Skeletal muscle cell (primary cell): ENCODE measurements around the gene SH3RF3.

Experiments used
- DNase-seq: peaks from one replicate; pipeline ENCODE4 v3.0.0-alpha.2; 2010; ENCODE audit warnings: low read depth
- H3K4me3 ChIP-seq: 2 replicates; pipeline ENCODE4 v1.5.1; 2011; ENCODE audit warnings: low read depth, mild to moderate bottlenecking, control low read depth, low read length, moderate library complexity

SH3RF3 gene

DNA sequence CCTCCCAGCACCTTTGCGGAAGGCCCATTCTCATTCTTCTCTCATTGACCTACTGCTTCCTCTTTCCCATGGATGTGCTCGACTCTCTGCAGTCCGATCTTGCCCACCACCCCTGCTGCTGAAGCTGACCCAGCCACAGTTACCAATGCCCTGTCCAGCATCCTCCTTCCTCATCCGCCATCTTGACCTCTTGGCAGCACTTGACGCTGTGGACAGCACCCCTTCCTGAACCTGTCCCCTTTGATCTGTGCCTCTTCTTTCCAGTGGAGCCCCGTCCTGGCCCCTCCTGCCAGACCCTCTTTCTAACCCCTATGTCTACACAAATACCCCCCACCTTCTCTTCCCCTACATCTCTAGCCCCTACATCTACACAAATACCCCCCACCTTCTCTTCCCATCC lies 275.7 kb downstream of the SH3RF3 start:
- no peak for DNase-seq
- no peak overlapping the region for H3K4me3 ChIP-seq

DNA sequence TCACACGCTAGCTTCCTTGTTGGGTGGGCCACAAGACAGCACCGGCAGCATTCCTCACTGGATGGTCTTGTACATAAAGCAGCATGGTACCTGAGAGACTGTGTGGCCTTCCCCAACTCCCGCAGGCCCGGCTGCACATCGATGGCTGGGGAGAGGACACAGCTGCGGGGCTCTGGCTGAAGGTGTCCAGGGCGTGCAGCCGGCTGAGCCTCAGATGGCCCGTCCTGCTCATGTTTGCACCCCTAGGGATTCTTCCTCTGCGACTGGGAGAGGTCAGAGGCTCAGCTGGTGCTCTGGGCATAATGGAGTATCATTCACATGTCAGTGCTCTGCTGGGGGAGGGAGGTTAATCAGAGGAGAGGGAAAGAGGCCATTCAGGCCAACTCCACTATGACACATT lies 276.9 kb downstream of the SH3RF3 start:
- H3K4me3 ChIP-seq = no peak overlapping the region
- no peak for DNase-seq

DNA sequence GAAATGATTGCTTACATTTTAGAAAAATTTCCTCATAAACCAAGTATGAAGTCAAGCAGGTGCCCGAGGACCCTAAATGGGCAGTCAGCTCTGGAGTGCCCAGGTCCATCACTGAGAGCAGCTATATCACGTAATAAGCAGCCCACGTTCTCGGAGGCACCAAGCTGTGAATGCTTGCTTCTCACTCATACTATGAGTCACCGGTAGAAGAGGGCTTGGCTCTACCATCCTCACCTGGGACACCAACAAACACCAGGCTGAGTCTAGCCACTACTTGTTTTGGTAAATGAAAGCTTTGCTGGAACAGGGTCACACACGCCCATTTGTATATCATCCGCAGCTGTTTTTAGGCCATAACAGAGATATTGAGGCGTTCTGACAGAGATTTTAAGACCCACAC lies 277.3 kb downstream of the SH3RF3 start:
- no peak for DNase-seq
- H3K4me3 ChIP-seq = no peak overlapping the region

DNA sequence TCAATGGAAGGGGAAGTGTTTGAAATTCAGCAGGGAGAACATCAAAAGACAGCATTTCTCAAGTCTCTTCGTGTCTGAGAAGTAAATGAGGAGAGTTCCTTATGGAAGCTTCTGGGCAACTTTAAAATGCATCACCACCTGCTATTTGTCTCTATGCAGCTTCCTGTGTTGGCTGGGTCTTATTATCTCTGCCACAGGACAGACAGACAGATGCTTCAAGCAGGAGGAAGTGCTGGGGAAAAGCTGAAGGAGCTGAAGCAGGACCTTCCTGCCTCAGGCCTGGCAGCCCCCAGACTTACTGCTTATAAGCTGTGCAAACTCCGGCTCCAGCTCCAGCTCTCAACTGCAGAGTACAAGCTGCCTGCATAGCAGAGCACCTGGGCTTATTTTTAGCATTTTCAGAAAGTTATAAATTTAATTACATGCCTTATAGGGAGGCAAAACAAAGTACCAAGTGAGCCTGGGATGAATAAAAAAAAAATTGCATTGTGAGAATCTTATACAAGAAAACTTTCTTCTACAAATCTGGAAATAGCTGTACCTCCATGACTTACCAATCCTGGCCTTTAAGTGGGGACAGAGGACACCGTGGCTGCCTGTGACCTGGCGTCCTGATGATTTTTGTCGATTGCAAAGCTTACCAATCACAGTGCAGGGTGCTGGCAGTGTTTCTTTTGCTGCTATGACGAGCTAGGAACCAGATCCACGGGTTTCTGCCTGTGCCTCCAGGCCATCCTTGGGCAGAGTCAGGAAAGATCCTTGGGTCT lies 278.5 kb downstream of the SH3RF3 start:
- no peak for DNase-seq
- H3K4me3 ChIP-seq = no peak overlapping the region

DNA sequence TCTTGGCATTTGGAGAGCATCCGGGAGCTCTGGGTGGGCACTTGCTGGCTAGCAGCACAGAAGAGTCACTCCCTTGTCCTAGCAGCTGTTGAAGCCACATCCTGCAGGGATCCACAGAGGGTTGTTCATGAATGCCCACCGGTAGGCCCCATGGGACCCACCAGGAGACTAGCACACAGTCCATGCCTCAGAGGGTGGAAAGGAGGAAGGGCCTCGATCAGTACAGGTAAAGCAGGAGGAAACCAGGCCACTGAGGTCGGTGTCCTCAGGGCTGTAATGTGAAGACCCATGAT lies 279.0 kb downstream of the SH3RF3 start:
- no peak for DNase-seq

DNA sequence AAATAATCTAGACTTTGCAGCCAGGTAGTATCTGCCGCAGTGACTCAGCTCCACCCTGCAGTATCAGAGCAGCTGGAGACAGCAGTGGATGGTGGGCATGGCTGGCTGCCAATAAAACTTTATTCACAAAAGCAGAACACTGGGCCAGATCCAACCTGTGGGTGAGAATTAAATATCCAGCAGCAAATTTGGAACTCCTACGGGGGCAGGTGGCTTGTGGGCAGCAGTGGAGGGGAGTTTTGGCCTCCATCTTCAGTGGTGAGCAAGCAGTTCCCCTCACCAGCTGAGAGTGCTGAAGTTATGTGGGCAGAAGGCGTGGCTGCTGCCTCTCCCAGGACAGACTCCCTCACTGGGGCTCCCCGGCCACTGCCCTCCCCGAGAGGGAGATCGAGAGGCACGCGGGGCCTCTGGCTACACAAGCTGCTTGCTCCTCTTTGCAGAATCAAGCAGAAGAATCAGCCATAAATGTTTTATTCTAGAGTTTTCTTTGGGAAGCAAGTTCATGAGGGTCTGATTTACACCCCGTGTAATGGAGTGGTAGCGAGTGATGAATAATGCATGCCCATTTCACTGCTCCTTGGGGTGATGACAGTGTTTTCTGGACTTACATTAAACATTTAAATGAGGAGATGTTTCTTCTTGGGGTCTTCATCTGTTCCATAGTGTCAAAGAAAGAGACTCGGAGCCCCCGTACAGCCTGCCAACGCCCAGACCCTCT lies 280.5 kb downstream of the SH3RF3 start:
- no peak for DNase-seq
- no peak overlapping the region for H3K4me3 ChIP-seq

More for the DNA sequence above, 279.0 kb downstream of the SH3RF3 start:
- H3K4me3 ChIP-seq = no peak overlapping the region

DNA sequence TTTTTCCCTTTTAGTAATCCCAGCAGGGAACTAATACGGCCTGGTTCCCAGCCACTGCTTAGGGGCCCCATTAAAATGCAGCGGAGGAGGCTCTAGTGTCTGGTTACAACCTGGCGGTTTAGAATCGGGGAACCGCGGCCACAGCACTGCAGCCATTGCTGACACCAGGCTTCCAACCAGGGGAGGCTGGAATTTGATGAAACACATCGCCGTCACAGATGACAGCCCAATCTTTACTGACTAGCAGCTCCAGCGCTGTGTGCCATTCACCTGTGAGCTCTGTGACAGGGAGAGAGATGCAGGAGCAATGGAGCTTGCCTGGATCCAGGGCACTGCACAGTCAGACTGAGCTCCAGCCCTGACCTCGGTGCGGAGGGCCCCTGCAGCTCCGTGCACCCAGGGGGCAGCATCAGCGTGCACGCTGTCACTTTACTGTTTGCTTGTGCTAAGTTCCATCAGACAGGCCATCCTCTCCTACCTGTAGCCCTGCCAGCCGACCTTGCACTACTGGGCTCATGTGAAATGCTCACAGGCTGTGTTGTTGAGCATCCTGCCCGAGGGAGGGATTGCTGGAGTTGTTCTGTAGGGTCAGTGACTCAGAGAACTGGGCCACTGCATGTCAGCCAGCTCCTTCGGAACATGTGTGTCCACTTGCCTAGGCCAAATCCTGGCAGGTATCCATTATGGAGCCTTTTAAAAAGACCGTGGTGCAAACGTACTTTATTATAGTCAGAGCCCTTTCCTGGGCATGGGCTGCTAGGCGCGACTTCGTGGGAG lies 281.2 kb downstream of the SH3RF3 start:
- H3K4me3 ChIP-seq = no peak overlapping the region
- DNase-seq = no peak

DNA sequence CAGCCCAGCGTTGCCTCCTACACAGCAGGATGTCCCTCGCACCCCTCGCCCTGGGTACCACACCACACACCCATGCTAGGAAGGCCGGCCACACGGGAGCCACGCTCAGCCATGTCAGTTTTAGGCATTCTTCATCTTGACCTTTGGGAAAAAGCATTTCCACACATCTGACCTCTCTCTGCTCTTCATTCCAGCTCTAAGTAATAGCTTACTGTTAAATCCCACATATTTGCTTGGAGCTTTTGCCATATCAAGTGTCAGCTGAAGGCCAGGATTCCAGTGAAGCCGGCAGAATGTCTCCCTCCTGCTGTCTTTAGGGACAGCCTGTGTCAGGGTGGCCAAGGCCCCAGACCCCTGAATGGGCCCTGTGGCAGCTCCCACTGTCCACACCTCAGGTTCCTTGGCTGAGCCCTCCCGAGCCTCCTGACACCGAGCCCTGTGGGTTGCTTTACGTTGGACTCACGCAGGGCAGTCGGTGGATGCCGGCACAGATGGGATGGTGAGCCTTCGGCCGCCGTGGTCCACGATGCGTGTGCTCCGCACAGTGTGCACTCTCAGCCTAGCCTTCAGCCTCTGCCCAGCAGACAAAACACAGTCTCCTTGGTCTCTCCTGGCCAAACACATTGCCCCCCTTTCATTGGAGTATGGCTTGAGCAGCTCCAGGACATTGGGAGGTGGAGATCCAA lies 282.8 kb downstream of the SH3RF3 start:
- no peak for DNase-seq
- no peak overlapping the region for H3K4me3 ChIP-seq

DNA sequence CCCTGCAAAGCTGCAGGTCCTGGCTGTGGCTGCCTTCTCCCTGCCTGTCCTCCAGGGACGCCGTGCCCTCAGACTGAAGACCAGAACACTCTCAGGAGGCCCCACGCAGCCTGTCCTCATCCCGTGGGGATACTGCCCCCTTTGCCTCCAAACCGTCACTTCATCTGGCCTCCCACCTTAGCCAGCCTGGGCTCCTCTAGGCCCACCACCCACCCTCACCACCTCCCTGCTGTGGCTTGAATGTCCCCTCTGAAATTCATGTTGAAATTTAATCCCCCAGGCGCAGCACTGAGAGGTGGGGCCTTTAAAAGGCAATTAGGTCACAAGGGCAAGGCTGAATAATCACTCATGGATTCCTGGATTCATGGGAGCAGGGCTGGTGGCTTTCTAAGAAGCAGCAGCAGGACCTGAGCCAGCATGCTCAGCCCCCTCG lies 286.6 kb downstream of the SH3RF3 start:
- no peak for DNase-seq

DNA sequence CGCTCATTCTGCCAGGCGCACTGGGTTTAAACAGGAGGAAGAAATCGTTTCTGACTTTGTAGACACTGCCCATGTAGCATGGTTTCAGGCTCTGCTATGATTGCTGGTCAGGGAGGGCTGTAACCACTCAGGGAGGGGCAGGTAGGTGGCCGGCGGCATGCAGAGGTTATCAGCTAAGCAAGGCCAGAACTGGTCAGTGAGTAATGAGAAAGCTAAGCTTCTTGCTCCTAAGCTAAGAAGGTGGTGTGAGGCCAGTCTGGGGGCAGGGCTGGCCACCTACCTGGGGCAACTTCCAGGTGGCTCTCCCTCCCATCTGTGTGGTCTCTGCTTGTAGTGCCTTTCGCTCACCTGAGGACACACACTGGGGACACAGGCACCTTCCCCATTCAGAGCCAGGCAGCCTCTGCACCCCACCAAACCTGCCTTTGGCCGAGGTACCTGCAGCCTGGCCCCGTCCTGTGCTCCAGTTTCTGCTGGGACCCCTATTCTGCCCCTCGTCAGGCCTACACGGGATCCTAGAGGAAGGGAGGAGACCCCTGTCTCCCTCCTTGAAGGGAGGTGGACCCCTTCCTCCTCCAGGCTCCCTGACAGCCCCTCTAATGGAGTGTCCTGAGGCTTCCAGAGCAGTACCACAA lies 288.8 kb downstream of the SH3RF3 start:
- DNase-seq = no peak
- H3K4me3 ChIP-seq = no peak overlapping the region

More for the DNA sequence above, 286.6 kb downstream of the SH3RF3 start:
- H3K4me3 ChIP-seq = no peak overlapping the region

DNA sequence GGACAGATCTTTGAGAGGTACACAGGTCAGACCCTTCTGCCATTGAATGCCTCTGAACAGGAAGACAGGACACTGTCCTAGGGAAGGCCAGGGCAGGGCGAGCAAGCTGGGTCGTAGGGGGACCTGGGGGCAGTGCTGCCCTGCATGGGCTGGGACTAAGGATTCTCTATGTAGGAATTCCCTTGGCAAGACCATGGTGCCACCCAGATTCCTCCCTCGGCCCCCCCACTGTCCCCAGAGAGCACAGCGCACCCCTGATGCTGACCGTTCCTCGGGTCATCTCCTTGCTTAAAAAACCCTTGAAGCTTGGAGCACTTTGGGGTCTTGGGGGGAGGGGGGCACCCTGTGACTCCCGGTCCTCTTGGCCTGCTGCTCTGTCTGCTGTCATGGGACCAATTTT lies 289.7 kb downstream of the SH3RF3 start:
- H3K4me3 ChIP-seq = no peak overlapping the region
- DNase-seq = no peak

DNA sequence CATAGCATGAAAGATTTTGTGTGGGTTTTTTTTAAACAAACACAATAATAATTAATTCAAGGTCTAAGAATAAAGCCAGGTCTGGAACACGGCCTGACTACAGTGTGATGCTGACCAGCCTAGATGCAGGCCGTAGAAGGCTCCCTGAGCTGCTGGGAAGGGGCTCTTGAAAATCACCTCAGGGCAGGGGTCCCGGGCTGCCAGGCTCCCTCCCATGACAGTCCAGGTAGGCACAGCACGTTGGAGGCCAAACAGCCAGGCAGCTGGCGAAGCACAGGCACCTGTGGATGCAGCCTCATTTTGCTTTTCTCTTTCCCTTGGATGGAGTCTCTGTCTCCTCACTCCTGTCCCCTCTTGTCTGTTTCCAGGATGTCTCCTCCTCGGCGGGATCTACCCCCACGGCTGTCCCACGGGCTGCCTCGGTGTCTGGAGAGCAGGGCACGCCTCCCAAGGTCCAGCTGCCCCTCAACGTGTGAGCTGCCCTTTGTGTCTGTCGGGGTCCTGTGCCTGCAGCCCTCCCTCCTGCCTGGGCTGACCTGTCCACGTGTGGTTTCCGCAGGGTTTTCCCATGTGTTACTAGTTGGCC lies 290.3 kb downstream of the SH3RF3 start:
- DNase-seq = no peak
- no peak overlapping the region for H3K4me3 ChIP-seq

DNA sequence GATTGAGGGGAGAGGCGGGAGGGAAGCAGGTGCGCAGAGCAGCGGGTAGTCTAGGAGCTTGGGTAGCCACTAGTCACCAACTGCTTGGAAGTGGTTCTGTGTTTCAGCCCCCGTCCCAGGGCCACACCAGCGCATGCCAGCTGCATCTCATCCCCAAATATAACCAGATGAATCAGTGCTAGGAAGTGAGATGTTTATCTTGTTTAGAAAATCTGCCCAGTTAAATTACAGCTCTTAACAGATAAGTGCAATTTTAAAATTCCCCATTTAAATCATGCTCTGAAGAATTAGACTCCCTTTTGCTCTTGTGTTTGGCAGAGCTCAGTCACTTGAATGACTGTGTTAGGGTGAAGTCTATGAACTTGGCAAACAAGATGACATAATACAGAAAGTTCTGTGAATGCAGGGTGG lies 291.0 kb downstream of the SH3RF3 start:
- H3K4me3 ChIP-seq = no peak overlapping the region
- no peak for DNase-seq

DNA sequence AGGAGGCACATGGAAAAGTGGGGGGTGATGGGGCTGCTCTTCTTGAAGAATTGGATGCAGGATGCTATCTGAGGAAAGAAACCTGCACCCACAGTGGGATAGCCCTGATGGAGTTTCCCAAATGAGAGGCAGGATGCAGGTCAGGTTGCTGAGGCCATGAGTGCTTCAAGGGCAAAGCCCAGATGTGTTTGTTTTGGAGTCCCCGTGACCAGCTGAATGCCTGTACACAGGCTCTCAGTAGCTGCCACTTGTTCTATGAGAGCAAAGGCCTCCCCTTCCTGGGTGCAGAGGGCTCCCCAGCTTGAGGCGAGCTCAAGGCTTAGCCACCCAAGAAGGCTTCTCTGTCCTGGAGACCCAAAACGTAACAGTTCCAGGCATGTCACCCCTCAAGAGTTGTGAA lies 292.1 kb downstream of the SH3RF3 start:
- no peak for DNase-seq
- H3K4me3 ChIP-seq = no peak overlapping the region

DNA sequence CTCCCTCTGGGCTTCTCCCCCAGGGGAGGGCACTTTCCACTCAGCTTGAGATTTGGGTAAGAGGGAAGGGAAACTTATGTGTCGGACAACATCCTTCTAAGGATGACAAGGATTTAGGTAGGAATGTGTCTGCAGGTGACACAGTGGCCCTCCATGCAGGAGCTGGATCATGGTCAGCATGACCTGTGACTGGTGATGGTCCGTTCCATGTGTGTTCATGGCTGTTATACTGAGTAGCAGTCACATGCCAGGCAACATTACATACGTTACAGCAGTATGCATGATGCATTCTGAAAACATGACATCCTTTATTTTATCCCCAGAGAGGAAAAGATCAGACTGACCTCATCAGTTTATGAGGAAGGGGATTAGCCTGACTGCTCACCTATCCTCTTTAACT lies 292.6 kb downstream of the SH3RF3 start:
- DNase-seq = no peak
- H3K4me3 ChIP-seq = no peak overlapping the region

DNA sequence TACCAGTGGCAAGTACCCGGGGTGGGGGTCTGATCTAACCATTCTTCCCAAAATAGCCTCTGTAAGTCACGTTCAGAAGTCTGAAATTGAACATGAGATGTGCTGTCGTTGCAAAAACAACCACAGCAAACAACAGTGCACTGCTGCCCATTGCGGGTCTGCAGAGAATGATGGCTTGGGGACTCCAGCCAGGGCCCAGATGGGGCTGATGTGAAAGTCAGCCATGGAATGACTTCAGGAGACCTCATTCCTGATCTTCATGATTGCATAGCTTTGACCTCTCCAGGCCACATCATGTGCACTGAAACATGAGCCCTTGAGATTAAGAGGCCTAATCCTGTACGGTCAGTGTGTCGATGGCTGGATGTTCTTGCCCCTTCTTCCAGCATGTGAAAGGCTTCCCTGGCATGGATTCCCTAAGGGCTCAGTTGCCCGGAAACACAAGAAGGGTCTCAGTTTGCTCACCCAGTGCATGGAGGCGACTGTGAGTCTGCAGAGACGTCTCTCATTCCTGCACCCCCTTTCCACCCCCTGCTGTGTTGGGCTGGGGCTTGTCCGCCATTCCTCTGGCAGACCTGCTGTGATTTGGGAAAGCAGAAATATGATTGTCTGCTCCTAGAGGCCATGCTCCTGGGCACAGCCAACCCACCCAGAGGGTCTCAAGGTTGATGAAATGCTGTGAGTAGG lies 293.2 kb downstream of the SH3RF3 start:
- DNase-seq = no peak
- H3K4me3 ChIP-seq = no peak overlapping the region

DNA sequence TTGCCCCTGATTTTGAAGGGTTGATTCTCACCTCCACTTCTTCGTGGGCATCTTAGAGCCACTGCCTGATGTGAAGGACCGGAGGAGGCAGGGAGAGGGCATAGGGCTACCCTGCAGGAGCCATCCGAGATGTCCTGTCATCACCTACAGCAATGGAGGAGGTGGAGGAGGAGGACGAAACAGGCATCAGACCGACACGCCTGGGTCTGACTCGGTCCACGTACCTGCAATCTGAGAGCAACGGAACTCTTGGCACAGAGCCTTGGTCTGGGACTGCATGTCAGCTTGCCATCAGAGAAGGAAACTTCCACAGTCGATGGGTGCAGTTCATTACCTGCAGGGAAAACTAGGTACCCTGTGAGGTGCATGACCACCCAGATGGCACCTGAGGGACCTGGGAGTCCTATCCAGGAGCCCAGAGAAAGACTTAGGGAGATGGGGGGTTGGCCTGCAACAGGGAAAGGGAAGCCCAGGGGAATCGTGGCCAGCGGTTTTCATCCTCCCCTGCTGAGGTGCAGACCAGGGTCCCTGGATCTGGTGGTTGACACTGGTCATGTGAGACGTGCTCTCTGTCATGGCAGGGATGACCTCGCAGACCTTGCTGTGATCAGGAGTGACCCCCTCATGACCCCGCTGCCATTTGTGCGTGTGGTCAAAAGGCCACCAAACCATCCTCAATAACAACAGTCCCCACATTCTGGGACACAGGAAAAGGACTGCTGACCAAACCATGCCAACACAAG lies 293.9 kb downstream of the SH3RF3 start:
- H3K4me3 ChIP-seq = no peak overlapping the region
- no peak for DNase-seq
